Measurements from ENCODE around the gene FBXW8. TPM values are rescaled to one million over a fixed set of nuclear protein-coding genes. Genes with fewer than 3 reads are reported as not detected.
A peak's percentile ranks its signal among the peaks of the same experiment; 100 is the strongest.

FBXW8 gene
- polyA plus RNA-seq, 1 donor (not counting 4 experiments of a cell fraction or from before 2014, with no cell fraction given): 5.0 TPM

GRCh38 chr12:116881877-116882507 is 28.8 kb upstream of the FBXW8 start:
- no peak overlapping the region for H3K27ac ChIP-seq (ENCODE audit: control insufficient read depth, insufficient read depth, low read length)
- H3K27me3 ChIP-seq (ENCODE audit: control insufficient read depth, extremely low read depth, insufficient read depth, low read length): peaks cover 45% of the 10 kb centered on the region
- H3K4me1 ChIP-seq (ENCODE audit: control insufficient read depth, extremely low read depth, insufficient read depth, low read length): peaks cover 11% of the 10 kb centered on the region

GRCh38 chr12:116882742-116883141 is 28.0 kb upstream of the FBXW8 start:
- no peaks in the 10 kb centered on the region for H3K36me3 ChIP-seq (ENCODE audit: control insufficient read depth in 2 of 2, extremely low read depth in 1 of 2, insufficient read depth in 2 of 2, low read length in 2 of 2)
- H3K27ac ChIP-seq (ENCODE audit: control insufficient read depth, insufficient read depth, low read length): no peak overlapping the region
- dilution Hi-C loops (cut with MboI; ENCODE audit: extremely low pct_ligation_motif_present, low sequenced_read_pairs): no loop called here
- no peaks in the 10 kb centered on the region for H3K9me3 ChIP-seq (ENCODE audit: control insufficient read depth, low read depth, low read length)
- H3K9ac ChIP-seq (ENCODE audit: control insufficient read depth, extremely low read depth, insufficient read depth, low read length): no peak overlapping the region
- H3K9me1 ChIP-seq (ENCODE audit: control insufficient read depth, extremely low read depth, insufficient read depth, low read length): no peaks in the 10 kb centered on the region
- no peaks in the 10 kb centered on the region for H3K79me2 ChIP-seq (ENCODE audit: control insufficient read depth, insufficient read depth, low read length)
- H3K27me3 ChIP-seq (ENCODE audit: control insufficient read depth, extremely low read depth, insufficient read depth, low read length): peaks cover 45% of the 10 kb centered on the region
- DNase-seq (ENCODE audit: low read depth, low spot score) (no peak), FAIRE-seq (peak; percentile 60)
- peaks cover 11% of the 10 kb centered on the region for H3K4me1 ChIP-seq (ENCODE audit: control insufficient read depth, extremely low read depth, insufficient read depth, low read length)
- no peak overlapping the region for H3K4me2 ChIP-seq (ENCODE audit: control insufficient read depth, extremely low read depth, insufficient read depth, low read depth, low read length)
- peak; percentile 8 to 47 (median 25) for TF ChIP-seq CTCF (optimal IDR thresholded peaks at IDR 0.05 in 1 of 3, IDR thresholded peaks at IDR 0.05 in 1 of 3, conservative IDR thresholded peaks at IDR 0.05 in 1 of 3; ENCODE audit: extremely low read depth in 1 of 3, insufficient read depth in 2 of 3, low read length in 3 of 3)
- TF ChIP-seq EZH2 (IDR thresholded peaks at IDR 0.05; ENCODE audit: low read length): peak; percentile 12
- H4K20me1 ChIP-seq (ENCODE audit: control insufficient read depth, extremely low read depth, insufficient read depth, low read length): no peaks in the 10 kb centered on the region
- no peak overlapping the region for H2AFZ ChIP-seq (ENCODE audit: control insufficient read depth, low read length)
- no peak overlapping the region for H3K4me3 ChIP-seq (ENCODE audit: control insufficient read depth in 2 of 3, extremely low read depth in 1 of 3, insufficient read depth in 2 of 3, low read depth in 1 of 3, low read length in 3 of 3)

More at GRCh38 chr12:116881877-116882507, 28.8 kb upstream of the FBXW8 start:
- no peaks in the 10 kb centered on the region for H3K36me3 ChIP-seq (ENCODE audit: control insufficient read depth in 2 of 2, extremely low read depth in 1 of 2, insufficient read depth in 2 of 2, low read length in 2 of 2)
- dilution Hi-C loops (cut with MboI; ENCODE audit: extremely low pct_ligation_motif_present, low sequenced_read_pairs): no loop called here
- no peaks in the 10 kb centered on the region for H4K20me1 ChIP-seq (ENCODE audit: control insufficient read depth, extremely low read depth, insufficient read depth, low read length)
- TF ChIP-seq EZH2 (IDR thresholded peaks at IDR 0.05; ENCODE audit: low read length): peak; percentile 14
- TF ChIP-seq CTCF (optimal IDR thresholded peaks at IDR 0.05 in 1 of 3, IDR thresholded peaks at IDR 0.05 in 1 of 3, conservative IDR thresholded peaks at IDR 0.05 in 1 of 3; ENCODE audit: extremely low read depth in 1 of 3, insufficient read depth in 2 of 3, low read length in 3 of 3): no peak
- DNase-seq (ENCODE audit: low read depth, low spot score) (no peak), FAIRE-seq (no peak)
- no peaks in the 10 kb centered on the region for H3K79me2 ChIP-seq (ENCODE audit: control insufficient read depth, insufficient read depth, low read length)
- no peaks in the 10 kb centered on the region for H3K9me1 ChIP-seq (ENCODE audit: control insufficient read depth, extremely low read depth, insufficient read depth, low read length)
- no peak overlapping the region for H3K4me3 ChIP-seq (ENCODE audit: control insufficient read depth in 2 of 3, extremely low read depth in 1 of 3, insufficient read depth in 2 of 3, low read depth in 1 of 3, low read length in 3 of 3)
- peak overlapping the region; percentile 48 for H3K4me2 ChIP-seq (ENCODE audit: control insufficient read depth, extremely low read depth, insufficient read depth, low read depth, low read length)
- H2AFZ ChIP-seq (ENCODE audit: control insufficient read depth, low read length): no peak overlapping the region
- no peak overlapping the region for H3K9ac ChIP-seq (ENCODE audit: control insufficient read depth, extremely low read depth, insufficient read depth, low read length)
- H3K9me3 ChIP-seq (ENCODE audit: control insufficient read depth, low read depth, low read length): no peaks in the 10 kb centered on the region

All from keratinocyte (primary cell).